ENCODE measurements around the gene PLXNB3. TPM values are rescaled to one million over a fixed set of nuclear protein-coding genes. Genes with fewer than 3 reads are reported as not detected.

Gene PLXNB3
- total RNA-seq, 4 donors from 2014 or later = 2.7 to 25.6 (median 7.6) TPM

GRCh38 chrX:153731117-153731844 lies 32.8 kb upstream of the PLXNB3 start:
- H3K27me3 ChIP-seq = no peaks in the 10 kb centered on the region
- no peak for DNase-seq
- H3K9me3 ChIP-seq = no peaks in the 10 kb centered on the region
- H3K27ac ChIP-seq = no peak overlapping the region
- peaks cover 2 to 23% (median 3%) of the 10 kb centered on the region in 4 donors for H3K4me1 ChIP-seq
- H3K36me3 ChIP-seq = peaks cover 0 to under 1% (median 0%) of the 10 kb centered on the region in 3 donors
- H3K4me3 ChIP-seq = no peak overlapping the region
- TF ChIP-seq CTCF (IDR thresholded peaks at IDR 0.05) = no peak

GRCh38 chrX:153731845-153732215 lies 32.2 kb upstream of the PLXNB3 start:
- Histone ChIP-seq H3K36me3 (peaks cover 0 to 6% (median 0%) of the 10 kb centered on the region in 3 donors), H3K27ac (no peak overlapping the region)
- TF ChIP-seq POLR2A (IDR thresholded peaks at IDR 0.05) = no peak
- no peak for TF ChIP-seq CTCF (IDR thresholded peaks at IDR 0.05)

GRCh38 chrX:153732401-153732800 lies 31.6 kb upstream of the PLXNB3 start:
- TF ChIP-seq CTCF (IDR thresholded peaks at IDR 0.05) (no peak), POLR2A (IDR thresholded peaks at IDR 0.05) (no peak)
- Histone ChIP-seq H3K4me1 (peaks cover 0 to 13% (median 1%) of the 10 kb centered on the region in 4 donors), H3K27ac (no peak overlapping the region), H3K27me3 (no peaks in the 10 kb centered on the region), H3K9me3 (no peaks in the 10 kb centered on the region), H3K4me3 (no peak overlapping the region), H3K36me3 (peaks cover 0 to 7% (median 0%) of the 10 kb centered on the region in 3 donors)
- DNase-seq = no peak

More at GRCh38 chrX:153731845-153732215, 32.2 kb upstream of the PLXNB3 start:
- Histone ChIP-seq H3K4me1 (peaks cover 0 to 18% (median 1%) of the 10 kb centered on the region in 4 donors), H3K27me3 (no peaks in the 10 kb centered on the region), H3K4me3 (no peak overlapping the region), H3K9me3 (no peaks in the 10 kb centered on the region)
- DNase-seq = no peak

GRCh38 chrX:153733651-153734240 lies 30.3 kb upstream of the PLXNB3 start:
- H3K27me3 ChIP-seq = no peaks in the 10 kb centered on the region
- peaks cover 0 to 7% (median 0%) of the 10 kb centered on the region in 3 donors for H3K36me3 ChIP-seq
- no peak for DNase-seq
- no peak overlapping the region for H3K27ac ChIP-seq
- TF ChIP-seq CTCF (IDR thresholded peaks at IDR 0.05) (no peak), POLR2A (IDR thresholded peaks at IDR 0.05) (no peak)
- no peaks in the 10 kb centered on the region for H3K9me3 ChIP-seq
- H3K4me3 ChIP-seq = no peak overlapping the region
- H3K4me1 ChIP-seq = no peaks in the 10 kb centered on the region

DNA sequence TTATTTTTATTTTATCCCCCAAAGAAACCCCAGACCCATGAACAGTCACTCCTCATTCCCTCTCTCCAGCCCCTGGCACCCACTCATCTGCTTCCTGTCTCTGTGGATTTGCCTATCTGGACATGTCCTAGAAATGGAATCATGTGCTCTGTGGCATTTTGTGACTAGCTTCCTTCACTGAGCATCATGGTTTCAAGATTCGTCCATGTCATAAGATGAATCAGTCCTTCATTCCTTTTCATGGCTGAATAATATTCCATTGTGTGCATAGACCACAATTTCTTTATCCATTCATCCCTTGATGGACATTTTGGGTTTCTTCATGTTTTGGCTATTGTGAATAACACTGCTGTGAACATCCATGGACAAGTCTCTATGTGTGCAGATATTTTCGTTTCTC lies 29.2 kb upstream of the PLXNB3 start:
- H3K4me3 ChIP-seq = no peak overlapping the region

More for the DNA sequence above, 29.2 kb upstream of the PLXNB3 start:
- Histone ChIP-seq H3K4me1 (peaks cover 0 to 1% (median 0%) of the 10 kb centered on the region in 4 donors), H3K27ac (no peak overlapping the region), H3K9me3 (no peaks in the 10 kb centered on the region), H3K27me3 (no peaks in the 10 kb centered on the region), H3K36me3 (peaks cover 0 to 7% (median 0%) of the 10 kb centered on the region in 3 donors)
- TF ChIP-seq POLR2A (IDR thresholded peaks at IDR 0.05) (no peak), CTCF (IDR thresholded peaks at IDR 0.05) (no peak)
- no peak for DNase-seq
